Osteoblast (primary cell): Measurements from ENCODE around the gene ANKS1B. TPM values are rescaled to one million over a fixed set of nuclear protein-coding genes. Genes with fewer than 3 reads are reported as not detected.

Experiments
- DNase-seq: peaks from one replicate; pipeline ENCODE4 v3.0.0; 2011; ENCODE audit warnings: low spot score, mixed read lengths; ENCODE audit not compliant: insufficient read length; ENCODE audit errors: missing footprints
- H2AFZ ChIP-seq: 2 replicates; pipeline ENCODE4 v1.6.0; 2011; ENCODE audit warnings: mild to moderate bottlenecking, low read length
- H3K27ac ChIP-seq: 2 replicates; pipeline ENCODE4 v1.5.1; 2011; ENCODE audit warnings: mild to moderate bottlenecking, low read depth, low read length, moderate library complexity
- H3K27me3 ChIP-seq: 2 replicates; pipeline ENCODE4 v1.6.0; 2012; ENCODE audit warnings: mild to moderate bottlenecking, control low read depth, inconsistent platforms, low read length, moderate library complexity; ENCODE audit not compliant: insufficient read depth
- H3K36me3 ChIP-seq: 2 replicates; pipeline ENCODE4 v1.5.1; 2011; ENCODE audit warnings: mild to moderate bottlenecking, low read length, control low read depth, moderate library complexity; ENCODE audit not compliant: insufficient read depth
- H3K4me1 ChIP-seq: 2 replicates; pipeline ENCODE4 v1.5.1; 2011; ENCODE audit warnings: mild to moderate bottlenecking, low read length, control low read depth, moderate library complexity; ENCODE audit not compliant: insufficient read depth
- H3K4me2 ChIP-seq: 2 replicates; pipeline ENCODE4 v1.6.0; 2011; ENCODE audit warnings: mild to moderate bottlenecking, low read length; ENCODE audit not compliant: insufficient read depth
- H3K4me3 ChIP-seq: fragments of 200-600 bp; sonication (generic); 3 replicates; pipeline ENCODE4 v1.5.1; 2012; ENCODE audit warnings: mild to moderate bottlenecking, low read length, inconsistent platforms; ENCODE audit not compliant: insufficient read depth
- H3K79me2 ChIP-seq: 2 replicates; pipeline ENCODE4 v1.6.0; 2012; ENCODE audit warnings: mild to moderate bottlenecking, low read length, control low read depth, inconsistent platforms; ENCODE audit not compliant: insufficient read depth
- H3K9me3 ChIP-seq: 2 replicates; pipeline ENCODE4 v1.5.1; 2011; ENCODE audit warnings: low read depth, low read length, control low read depth
- H4K20me1 ChIP-seq: 2 replicates; pipeline ENCODE4 v1.6.0; 2012; ENCODE audit warnings: mild to moderate bottlenecking, low read length, control low read depth; ENCODE audit not compliant: insufficient read depth
- total RNA-seq: library from RNA; depleted of rRNA; stranded (reverse); fragments of >200 nt; gene quantifications from 2 replicates; pipeline ENCODE4 v1.2.3, GENCODE V29; 2012
- TF ChIP-seq, protein P1 (sequence below): IDR thresholded peaks from 2 replicates; pipeline ENCODE4 v1.5.1; 2011; ENCODE audit warnings: mild to moderate bottlenecking, low read depth, low read length, moderate library complexity; ENCODE audit errors: extremely low read depth

The ANKS1B gene
- total RNA-seq, 1 donor: 2.2 TPM

DNA sequence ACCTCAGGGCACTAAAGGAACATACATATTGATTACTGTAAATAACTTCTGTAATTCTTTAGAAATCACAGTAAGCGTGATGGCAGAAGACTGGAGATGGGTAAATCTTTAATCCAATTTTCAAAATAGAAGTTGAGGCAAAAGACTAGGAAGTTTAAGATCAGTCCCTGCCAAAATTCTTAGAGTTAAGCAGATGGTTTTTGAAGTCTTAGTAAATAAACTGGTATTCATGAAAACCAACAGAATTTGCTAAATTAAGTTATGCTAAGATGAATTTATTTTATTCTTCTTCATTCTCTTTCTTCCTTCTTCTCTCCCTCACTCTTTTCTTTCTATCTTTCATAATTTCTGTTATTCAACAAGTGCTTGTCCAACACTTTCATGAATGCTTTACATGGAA, 435.5 kb downstream of the ANKS1B start:
- H2AFZ ChIP-seq: no peak overlapping the region
- H3K4me1 ChIP-seq: no peaks in the 10 kb centered on the region
- TF ChIP-seq, protein P1, sequence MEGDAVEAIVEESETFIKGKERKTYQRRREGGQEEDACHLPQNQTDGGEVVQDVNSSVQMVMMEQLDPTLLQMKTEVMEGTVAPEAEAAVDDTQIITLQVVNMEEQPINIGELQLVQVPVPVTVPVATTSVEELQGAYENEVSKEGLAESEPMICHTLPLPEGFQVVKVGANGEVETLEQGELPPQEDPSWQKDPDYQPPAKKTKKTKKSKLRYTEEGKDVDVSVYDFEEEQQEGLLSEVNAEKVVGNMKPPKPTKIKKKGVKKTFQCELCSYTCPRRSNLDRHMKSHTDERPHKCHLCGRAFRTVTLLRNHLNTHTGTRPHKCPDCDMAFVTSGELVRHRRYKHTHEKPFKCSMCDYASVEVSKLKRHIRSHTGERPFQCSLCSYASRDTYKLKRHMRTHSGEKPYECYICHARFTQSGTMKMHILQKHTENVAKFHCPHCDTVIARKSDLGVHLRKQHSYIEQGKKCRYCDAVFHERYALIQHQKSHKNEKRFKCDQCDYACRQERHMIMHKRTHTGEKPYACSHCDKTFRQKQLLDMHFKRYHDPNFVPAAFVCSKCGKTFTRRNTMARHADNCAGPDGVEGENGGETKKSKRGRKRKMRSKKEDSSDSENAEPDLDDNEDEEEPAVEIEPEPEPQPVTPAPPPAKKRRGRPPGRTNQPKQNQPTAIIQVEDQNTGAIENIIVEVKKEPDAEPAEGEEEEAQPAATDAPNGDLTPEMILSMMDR: no peak
- H3K4me2 ChIP-seq: no peak overlapping the region
- no peaks in the 10 kb centered on the region for H3K79me2 ChIP-seq
- H3K27me3 ChIP-seq: no peaks in the 10 kb centered on the region
- no peak overlapping the region for H3K4me3 ChIP-seq
- no peak overlapping the region for H3K27ac ChIP-seq
- no peaks in the 10 kb centered on the region for H4K20me1 ChIP-seq
- DNase-seq: no peak
- no peaks in the 10 kb centered on the region for H3K36me3 ChIP-seq
- peaks cover 3% of the 10 kb centered on the region for H3K9me3 ChIP-seq

DNA sequence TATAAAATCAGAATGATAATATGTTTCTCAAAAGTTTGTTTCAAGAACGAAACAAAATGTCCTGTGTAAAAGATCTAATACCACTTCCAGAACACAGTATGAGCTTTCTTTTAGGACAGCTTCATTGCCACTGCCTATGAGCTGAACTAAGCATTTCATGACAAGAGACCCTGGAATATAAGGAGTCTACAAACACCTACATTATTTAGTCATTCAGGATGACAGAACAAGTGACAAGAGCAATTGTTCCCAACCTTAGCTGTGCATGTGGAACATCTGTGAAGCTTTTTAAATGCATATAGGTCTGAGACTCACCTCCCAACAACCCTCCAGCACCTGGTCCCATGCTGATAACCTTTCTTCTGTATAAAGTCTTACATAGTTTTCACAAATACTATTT, 440.3 kb downstream of the ANKS1B start:
- H3K4me3 ChIP-seq: no peak overlapping the region
- no peak for DNase-seq

DNA sequence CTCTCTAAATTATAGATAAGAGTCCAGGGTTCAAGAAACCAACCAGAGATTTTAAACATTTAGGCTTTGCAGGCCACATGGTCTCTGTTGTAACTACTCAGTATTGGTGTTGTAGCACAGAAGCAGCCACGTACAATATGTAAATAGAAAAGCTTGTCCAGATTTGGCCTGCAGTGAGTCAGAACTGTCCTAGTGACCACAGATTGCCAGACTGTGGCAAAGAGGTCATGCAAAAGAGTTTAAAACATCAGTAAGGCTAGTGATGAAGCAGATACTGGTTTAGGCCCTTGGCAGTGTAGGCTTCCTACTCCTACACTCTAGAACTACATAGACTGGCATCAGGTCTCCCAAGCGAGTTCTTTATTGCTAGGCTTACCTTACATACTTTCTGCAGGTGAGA, 454.8 kb downstream of the ANKS1B start:
- Histone ChIP-seq H3K4me3 (no peak overlapping the region), H3K27ac (no peak overlapping the region), H2AFZ (no peak overlapping the region), H3K79me2 (no peaks in the 10 kb centered on the region), H3K4me2 (no peak overlapping the region), H3K9me3 (peaks cover 2% of the 10 kb centered on the region), H3K36me3 (no peaks in the 10 kb centered on the region), H3K27me3 (no peaks in the 10 kb centered on the region), H3K4me1 (no peaks in the 10 kb centered on the region), H4K20me1 (no peaks in the 10 kb centered on the region)
- TF ChIP-seq, protein P1: no peak
- no peak for DNase-seq

More for the DNA sequence above, 440.3 kb downstream of the ANKS1B start:
- H3K36me3 ChIP-seq: no peaks in the 10 kb centered on the region
- TF ChIP-seq, protein P1: no peak
- H3K27me3 ChIP-seq: no peaks in the 10 kb centered on the region
- no peaks in the 10 kb centered on the region for H3K79me2 ChIP-seq
- no peaks in the 10 kb centered on the region for H4K20me1 ChIP-seq
- peaks cover 3% of the 10 kb centered on the region for H3K9me3 ChIP-seq
- H3K27ac ChIP-seq: no peak overlapping the region
- H3K4me1 ChIP-seq: no peaks in the 10 kb centered on the region
- no peak overlapping the region for H3K4me2 ChIP-seq
- no peak overlapping the region for H2AFZ ChIP-seq

DNA sequence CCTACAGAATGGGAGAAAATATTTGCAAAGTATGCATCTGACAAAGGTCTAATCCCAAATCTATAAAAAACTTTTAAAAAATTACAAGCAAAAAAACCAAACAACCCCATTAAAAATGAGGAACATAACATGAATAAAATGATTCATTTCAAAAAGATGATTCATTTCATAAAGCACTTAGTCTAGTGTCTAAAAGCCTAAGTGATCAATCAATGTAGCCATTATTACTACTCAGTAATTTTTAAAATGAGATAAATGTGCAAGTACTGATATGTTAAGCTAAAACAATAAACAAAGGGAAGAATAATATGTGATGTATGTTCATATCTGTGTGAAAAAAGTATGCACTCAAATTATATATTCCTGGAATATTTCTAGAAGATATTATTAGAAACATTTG, 456.3 kb downstream of the ANKS1B start:
- no peak overlapping the region for H3K4me3 ChIP-seq

More for the DNA sequence above, 456.3 kb downstream of the ANKS1B start:
- no peak for DNase-seq
- Histone ChIP-seq H3K27ac (no peak overlapping the region), H3K4me1 (no peaks in the 10 kb centered on the region), H4K20me1 (no peaks in the 10 kb centered on the region), H3K36me3 (no peaks in the 10 kb centered on the region), H3K79me2 (no peaks in the 10 kb centered on the region), H3K27me3 (no peaks in the 10 kb centered on the region), H2AFZ (no peak overlapping the region), H3K4me2 (no peak overlapping the region), H3K9me3 (peaks cover 2% of the 10 kb centered on the region)
- TF ChIP-seq, protein P1: no peak
